Naive B cell (primary cell): ENCODE data around the gene C10orf53. TPM values are rescaled to one million over a fixed set of nuclear protein-coding genes. Genes with fewer than 3 reads are reported as not detected.

Experiments used
- ATAC-seq, 2 donors: fragments of 150-1000 bp; cut with Tn5 transposase; 2 replicates each; pipeline ENCODE4 v1.10.0; 2021; ENCODE audit warnings: low read depth in 2 of 2, mild to moderate bottlenecking in 2 of 2, moderate library complexity in 2 of 2
- DNase-seq: peaks from one replicate; pipeline ENCODE4 v3.0.0; 2022
- H3K27ac Mint-ChIP-seq, 6 donors: one replicate each; pipeline ENCODE4 v1.8.0; 2020 to 2022; ENCODE audit warnings: mild to moderate bottlenecking in 6 of 6, mixed read lengths in 6 of 6, moderate library complexity in 5 of 6, inconsistent platforms in 2 of 6
- H3K27me3 Mint-ChIP-seq, 3 donors: one replicate each; pipeline ENCODE4 v1.8.0; 2021 to 2022; ENCODE audit warnings: mixed read lengths in 3 of 3, mild to moderate bottlenecking in 1 of 3
- H3K36me3 Mint-ChIP-seq, 2 donors: one replicate each; pipeline ENCODE4 v1.8.0; 2020 to 2022; ENCODE audit warnings: mixed read lengths in 2 of 2, inconsistent platforms in 1 of 2, mild to moderate bottlenecking in 1 of 2
- H3K4me1 Mint-ChIP-seq, 3 donors: one replicate each; pipeline ENCODE4 v1.8.0; 2020 to 2022; ENCODE audit warnings: mixed read lengths in 3 of 3, inconsistent platforms in 1 of 3, mild to moderate bottlenecking in 1 of 3, moderate library complexity in 1 of 3
- H3K4me3 Mint-ChIP-seq, 8 donors: one replicate each; pipeline ENCODE4 v1.8.0; 2020 to 2022; ENCODE audit warnings: mild to moderate bottlenecking in 8 of 8, mixed read lengths in 8 of 8, moderate library complexity in 8 of 8, inconsistent platforms in 2 of 8
- H3K9me3 Mint-ChIP-seq, 7 donors: one replicate each; pipeline ENCODE4 v1.8.0; 2020 to 2022; ENCODE audit warnings: mixed read lengths in 7 of 7, mild to moderate bottlenecking in 5 of 7, inconsistent platforms in 2 of 7, moderate library complexity in 1 of 7
- polyA plus RNA-seq, 6 donors: library from polyadenylated mRNA; unstranded; fragments of 300-500 nt; fragmentation: Illumina TruSeq; gene quantifications; one replicate each; pipeline ENCODE4 v1.2.3, GENCODE V29; 2021; ENCODE audit warnings: low read depth in 6 of 6

C10orf53 gene
- polyA plus RNA-seq, 6 donors from 2014 or later, result not detected

- Mint-ChIP-seq H3K4me1 (no peaks in the 10 kb centered on the region), H3K4me3 (no peak overlapping the region), H3K9me3 (peaks cover 0 to 10% (median 0%) of the 10 kb centered on the region in 7 donors), H3K27ac (no peak overlapping the region), H3K36me3 (no peaks in the 10 kb centered on the region), H3K27me3 (no peaks in the 10 kb centered on the region)
- ATAC-seq (no peak), DNase-seq (no peak)
Observed at GRCh38 chr10:49739426-49739825, 60.0 kb downstream of the C10orf53 start.

GRCh38 chr10:49740346-49741107 lies 61.1 kb downstream of the C10orf53 start:
- H3K36me3 Mint-ChIP-seq, result no peaks in the 10 kb centered on the region
- ATAC-seq (no peak), DNase-seq (no peak)

DNA sequence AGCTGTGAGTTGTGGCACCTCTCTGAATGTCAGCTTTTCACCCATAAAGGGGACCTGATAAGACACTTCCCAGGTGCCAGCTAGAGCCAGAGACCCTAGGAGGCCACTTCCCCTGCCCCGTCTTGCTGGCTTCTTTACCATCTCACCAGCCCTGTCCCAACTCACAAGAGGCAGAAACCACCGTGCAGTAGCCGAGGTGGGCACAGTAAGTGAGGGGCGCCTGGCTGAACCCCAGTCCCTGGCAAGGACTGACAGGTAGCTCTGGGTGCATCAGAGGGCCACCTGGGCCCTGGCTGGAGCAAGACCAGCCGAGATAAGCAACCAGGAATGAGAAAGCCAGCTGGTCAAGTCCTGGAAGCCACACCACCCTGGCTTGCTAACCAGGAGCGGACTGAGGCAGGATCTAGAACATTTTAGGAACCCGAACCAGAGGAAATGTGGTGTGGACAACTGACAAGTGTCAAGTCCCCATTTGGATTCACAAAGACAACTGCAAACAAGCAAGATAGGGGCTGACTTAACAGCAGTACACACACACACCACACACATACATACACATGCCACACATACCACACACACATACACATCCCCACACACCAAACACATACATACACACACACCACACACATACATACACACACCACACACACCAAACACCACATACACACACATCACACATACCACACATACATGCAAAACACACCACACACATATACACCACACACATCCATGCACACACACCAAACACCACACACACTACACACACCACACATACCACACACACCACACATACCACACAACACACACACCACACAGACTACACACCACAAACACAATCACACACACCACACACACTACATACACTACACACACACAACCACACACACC lies 61.9 kb downstream of the C10orf53 start:
- Mint-ChIP-seq H3K4me3 (no peak overlapping the region), H3K27me3 (no peaks in the 10 kb centered on the region), H3K9me3 (peaks cover 0 to 10% (median 0%) of the 10 kb centered on the region in 7 donors), H3K36me3 (no peaks in the 10 kb centered on the region), H3K27ac (no peak overlapping the region), H3K4me1 (no peaks in the 10 kb centered on the region)
- DNase-seq, result no peak
- ATAC-seq, result no peak

More at GRCh38 chr10:49740346-49741107, 61.1 kb downstream of the C10orf53 start:
- H3K27me3 Mint-ChIP-seq, result no peaks in the 10 kb centered on the region
- no peak overlapping the region for H3K4me3 Mint-ChIP-seq
- H3K4me1 Mint-ChIP-seq, result no peaks in the 10 kb centered on the region
- H3K27ac Mint-ChIP-seq, result no peak overlapping the region
- peaks cover 0 to 10% (median 0%) of the 10 kb centered on the region in 7 donors for H3K9me3 Mint-ChIP-seq

DNA sequence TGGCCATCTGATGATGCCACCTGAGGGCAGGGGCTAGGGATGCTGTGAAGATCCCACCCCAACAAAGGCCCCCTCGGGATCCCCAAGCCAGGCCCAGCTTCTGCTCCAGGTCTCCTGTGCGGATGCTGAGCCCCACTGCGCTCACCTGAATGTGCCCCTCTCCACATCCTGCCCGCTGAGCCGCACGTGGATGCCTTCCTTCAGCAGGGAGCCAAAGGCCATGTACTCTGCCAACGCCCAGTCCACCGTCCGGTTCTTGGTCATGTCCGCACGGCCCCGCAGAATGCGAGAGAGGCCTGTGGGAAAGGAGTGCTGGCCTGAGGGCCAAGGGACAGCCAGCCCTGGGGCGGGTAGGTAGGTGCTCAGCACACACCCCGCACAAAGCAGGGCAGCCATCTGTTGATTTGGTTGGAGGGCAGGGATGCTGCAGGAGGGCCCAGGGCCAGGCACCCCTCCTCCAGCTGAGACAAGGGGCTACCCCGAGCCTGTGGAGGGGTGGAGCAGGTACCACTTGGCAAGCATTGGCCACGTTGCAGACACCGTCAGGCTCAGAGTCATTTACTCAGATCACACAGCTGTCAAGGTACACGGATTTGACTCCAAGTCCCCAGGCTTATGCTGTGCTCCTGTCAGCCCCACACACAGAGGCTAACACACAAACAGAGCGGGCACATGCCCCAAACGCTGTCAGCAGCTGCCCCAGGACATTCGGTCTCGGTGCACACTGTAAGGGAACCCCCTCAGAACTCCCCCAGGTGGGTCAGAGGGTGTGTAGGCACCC lies 63.4 kb downstream of the C10orf53 start:
- Mint-ChIP-seq H3K27ac (no peak overlapping the region), H3K4me1 (no peaks in the 10 kb centered on the region), H3K36me3 (no peaks in the 10 kb centered on the region), H3K27me3 (peaks cover 0 to 6% (median 3%) of the 10 kb centered on the region in 3 donors), H3K9me3 (peaks cover 0 to 10% (median 0%) of the 10 kb centered on the region in 7 donors), H3K4me3 (no peak overlapping the region)
- ATAC-seq (no peak), DNase-seq (no peak)

DNA sequence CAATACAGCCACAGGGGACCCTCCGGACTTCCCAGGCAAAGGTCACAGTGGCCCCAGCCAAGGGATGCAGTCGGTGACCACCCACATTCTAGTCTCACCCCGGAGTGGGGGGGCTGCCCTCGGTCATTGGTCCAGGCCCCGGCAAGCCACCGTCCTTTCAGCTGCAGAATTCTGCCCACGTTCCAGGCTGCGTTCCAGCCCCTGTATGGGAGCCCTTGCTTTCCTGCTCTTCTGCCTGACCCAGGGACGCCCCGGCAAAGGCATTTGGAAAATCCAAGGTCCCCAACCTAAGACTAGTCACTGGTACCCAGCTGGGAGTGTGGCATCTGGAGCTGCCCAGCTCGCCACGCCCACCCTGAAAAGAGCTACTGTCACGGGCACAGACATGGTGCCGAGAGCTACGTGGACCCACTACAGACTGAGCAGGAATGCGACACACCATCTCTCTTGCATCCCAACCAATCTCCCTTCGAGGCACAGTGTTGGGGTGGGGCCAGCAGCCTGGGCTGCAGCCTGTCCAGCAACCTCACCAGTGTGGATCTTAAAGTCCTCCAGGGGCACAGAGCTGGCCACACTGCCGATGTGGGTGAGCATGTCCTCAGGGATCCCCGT lies 64.1 kb downstream of the C10orf53 start:
- DNase-seq, result no peak
- Mint-ChIP-seq H3K27me3 (peaks cover 0 to 6% (median 3%) of the 10 kb centered on the region in 3 donors), H3K9me3 (peaks cover 0 to 10% (median 0%) of the 10 kb centered on the region in 7 donors), H3K4me3 (no peak overlapping the region), H3K36me3 (no peaks in the 10 kb centered on the region), H3K27ac (no peak overlapping the region), H3K4me1 (no peaks in the 10 kb centered on the region)
- ATAC-seq, result no peak

- H3K4me1 Mint-ChIP-seq, result no peaks in the 10 kb centered on the region
- DNase-seq (no peak), ATAC-seq (no peak)
- no peak overlapping the region for H3K4me3 Mint-ChIP-seq
- no peak overlapping the region for H3K27ac Mint-ChIP-seq
- peaks cover 0 to 6% (median 3%) of the 10 kb centered on the region in 3 donors for H3K27me3 Mint-ChIP-seq
- H3K36me3 Mint-ChIP-seq, result no peaks in the 10 kb centered on the region
- peaks cover 0 to 10% (median 0%) of the 10 kb centered on the region in 7 donors for H3K9me3 Mint-ChIP-seq
Observed at GRCh38 chr10:49744091-49744685, 64.7 kb downstream of the C10orf53 start.

DNA sequence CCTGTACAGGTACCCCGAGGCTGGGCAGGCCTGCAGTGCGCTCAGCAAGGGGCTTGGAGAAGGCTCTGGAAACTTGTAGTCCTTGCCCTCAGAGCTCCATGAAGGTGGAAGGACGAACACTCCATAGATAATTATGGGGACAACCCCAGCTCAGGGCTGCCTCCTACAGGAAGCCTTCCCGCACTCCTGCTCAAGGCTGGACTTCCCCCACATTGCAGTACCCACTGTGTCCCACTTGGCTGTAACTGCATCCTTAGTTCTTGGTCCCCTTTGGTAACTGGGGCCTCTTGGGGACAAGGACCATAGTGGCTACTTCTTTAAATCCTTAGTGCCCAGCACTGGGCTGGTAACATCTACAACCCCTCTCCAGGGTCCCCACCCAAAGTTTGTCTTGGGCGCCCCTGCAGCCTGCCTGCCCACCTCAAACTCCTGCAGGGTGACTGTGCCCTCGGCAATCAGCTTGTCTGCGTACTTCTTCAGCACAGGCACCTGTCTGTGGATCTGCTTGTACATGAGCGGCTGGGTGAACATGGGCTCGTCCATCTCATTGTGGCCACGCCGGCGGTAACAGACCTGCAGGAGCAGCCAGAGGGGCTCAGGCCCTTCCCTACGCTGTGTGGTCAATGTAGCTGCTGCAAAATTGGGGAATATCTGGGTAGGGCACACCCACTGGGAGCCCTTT lies 65.6 kb downstream of the C10orf53 start:
- ATAC-seq (no peak), DNase-seq (no peak)
- H3K27ac Mint-ChIP-seq, result no peak overlapping the region
- no peaks in the 10 kb centered on the region for H3K4me1 Mint-ChIP-seq
- peaks cover 0 to 10% (median 0%) of the 10 kb centered on the region in 7 donors for H3K9me3 Mint-ChIP-seq
- no peaks in the 10 kb centered on the region for H3K36me3 Mint-ChIP-seq
- peaks cover 3 to 12% (median 3%) of the 10 kb centered on the region in 3 donors for H3K27me3 Mint-ChIP-seq
- H3K4me3 Mint-ChIP-seq, result no peak overlapping the region

GRCh38 chr10:49745756-49746155 lies 66.3 kb downstream of the C10orf53 start:
- peaks cover 3 to 15% (median 10%) of the 10 kb centered on the region in 3 donors for H3K27me3 Mint-ChIP-seq
- no peak overlapping the region for H3K4me3 Mint-ChIP-seq
- H3K9me3 Mint-ChIP-seq, result peaks cover 0 to 10% (median 0%) of the 10 kb centered on the region in 7 donors
- no peaks in the 10 kb centered on the region for H3K4me1 Mint-ChIP-seq
- no peaks in the 10 kb centered on the region for H3K36me3 Mint-ChIP-seq
- ATAC-seq, result no peak
- H3K27ac Mint-ChIP-seq, result no peak overlapping the region
- no peak for DNase-seq

DNA sequence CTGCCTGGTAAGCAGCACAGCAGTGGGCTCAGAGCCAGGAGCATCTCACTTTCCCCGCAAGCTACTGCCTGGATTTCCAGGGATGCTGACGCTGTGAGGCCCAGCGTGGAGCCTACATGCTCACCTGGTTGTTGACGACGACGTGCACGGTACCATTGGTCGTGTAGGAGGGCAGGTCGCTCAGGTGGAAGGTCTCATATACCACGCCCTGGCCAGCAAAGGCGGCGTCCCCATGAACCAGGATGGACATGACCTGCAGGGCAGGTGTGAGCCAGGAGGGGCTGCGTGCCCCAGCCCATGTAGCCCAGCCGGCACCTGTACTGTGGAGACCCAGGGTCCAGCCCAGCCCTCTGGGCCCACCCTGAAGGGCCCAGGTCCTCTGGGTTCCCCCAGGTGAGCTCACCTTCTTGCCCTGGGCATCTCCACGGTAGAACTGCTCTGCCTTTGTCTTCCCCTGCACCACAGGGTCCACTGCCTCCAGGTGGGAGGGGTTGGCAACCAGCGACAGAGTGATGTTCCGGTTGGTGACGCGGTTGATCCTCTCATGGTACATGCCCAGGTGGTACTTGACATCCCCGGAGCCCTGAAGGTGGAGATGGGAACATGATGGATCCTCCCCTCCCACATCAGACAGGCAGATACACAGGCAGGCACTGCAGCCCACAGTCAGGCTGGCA lies 67.3 kb downstream of the C10orf53 start:
- Mint-ChIP-seq H3K4me3 (no peak overlapping the region), H3K4me1 (no peaks in the 10 kb centered on the region), H3K9me3 (peaks cover 0 to 7% (median 0%) of the 10 kb centered on the region in 7 donors), H3K27ac (no peak overlapping the region), H3K27me3 (peaks cover 7 to 25% (median 20%) of the 10 kb centered on the region in 3 donors), H3K36me3 (no peaks in the 10 kb centered on the region)
- no peak for ATAC-seq
- no peak for DNase-seq
